Measurements from ENCODE around the gene SLC2A4RG. TPM values are rescaled to one million over a fixed set of nuclear protein-coding genes. Genes with fewer than 3 reads are reported as not detected.

Gene SLC2A4RG
- total RNA-seq, 1 experiment from 2014 or later = 121 TPM

DNA sequence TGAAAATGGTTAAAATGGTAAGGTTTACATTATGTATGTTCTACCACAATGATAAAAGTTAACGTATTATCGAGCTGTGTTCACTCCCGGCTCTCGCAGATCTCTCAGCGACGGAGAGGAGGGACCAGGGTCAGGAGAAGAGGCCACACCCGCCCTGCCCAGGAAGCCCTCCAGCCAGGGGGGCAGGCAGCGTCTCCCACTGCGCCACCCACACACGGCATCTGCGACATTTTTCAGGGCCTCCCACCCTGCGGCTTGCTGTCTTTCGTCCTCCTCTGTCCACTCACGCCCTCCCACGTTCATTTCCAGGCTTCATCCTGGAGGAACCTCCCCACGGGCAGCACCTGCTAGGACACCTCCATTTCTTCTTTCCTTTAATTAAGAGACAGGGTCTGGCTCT lies 48.2 kb downstream of the SLC2A4RG start:
- Histone ChIP-seq H3K79me2 (ENCODE audit: insufficient read depth, low read length) (no peaks in the 10 kb centered on the region), H4K20me1 (ENCODE audit: insufficient read depth) (no peaks in the 10 kb centered on the region), H3K4me2 (ENCODE audit: low read length) (no peak overlapping the region), H3K36me3 (ENCODE audit: control insufficient read depth in 1 of 2, insufficient read depth in 2 of 2, low read length in 2 of 2) (no peaks in the 10 kb centered on the region), H3K4me1 (ENCODE audit: control insufficient read depth in 1 of 2, insufficient read depth in 2 of 2, low read length in 2 of 2) (peaks cover under 1% of the 10 kb centered on the region in 2 experiments; a peak in 3 of 4 replicates), H3K27me3 (ENCODE audit: insufficient read depth, low read length) (no peaks in the 10 kb centered on the region), H3K9ac (ENCODE audit: low read length) (no peak overlapping the region), H3K27ac (ENCODE audit: low read depth, low read length) (no peak overlapping the region), H3K9me3 (ENCODE audit: control insufficient read depth in 1 of 2, insufficient read depth in 1 of 2, low read depth in 1 of 2, low read length in 2 of 2) (no peaks in the 10 kb centered on the region), H3K9me2 (ENCODE audit: insufficient read depth) (no peaks in the 10 kb centered on the region), H3K4me3 (replicated peaks in 1 of 2; ENCODE audit: low read depth in 1 of 2, low read length in 2 of 2) (no peak overlapping the region), H2AFZ (ENCODE audit: low read depth, low read length, poor library complexity, severe bottlenecking) (no peak overlapping the region)
- TF ChIP-seq CBX3 (IDR thresholded peaks at IDR 0.05; ENCODE audit: low read depth) (no peak), ZBTB33 (IDR thresholded peaks at IDR 0.05; ENCODE audit: extremely low read depth, insufficient replicate concordance, low read length) (no peak), POLR2AphosphoS5 (IDR thresholded peaks at IDR 0.05; ENCODE audit: low read depth, low read length) (no peak), SRF (IDR thresholded peaks at IDR 0.05; ENCODE audit: low read depth) (no peak), FOSL1 (IDR thresholded peaks at IDR 0.05; ENCODE audit: low read depth) (no peak), CEBPB (IDR thresholded peaks at IDR 0.05; ENCODE audit: low read depth) (no peak), REST (IDR thresholded peaks at IDR 0.05; ENCODE audit: low read depth) (no peak), EZH2 (IDR thresholded peaks at IDR 0.05) (no peak), EGR1 (IDR thresholded peaks at IDR 0.05; ENCODE audit: low read depth) (no peak), ATF3 (IDR thresholded peaks at IDR 0.05) (no peak), ELF1 (IDR thresholded peaks at IDR 0.05; ENCODE audit: borderline replicate concordance, low read depth) (no peak), CTCF (IDR thresholded peaks at IDR 0.05 in 2 of 3, conservative IDR thresholded peaks at IDR 0.05 in 1 of 3; ENCODE audit: borderline replicate concordance in 1 of 3, insufficient read depth in 1 of 3, low read depth in 2 of 3, low read length in 2 of 3) (no peak), POLR2A (IDR thresholded peaks at IDR 0.05; ENCODE audit: borderline replicate concordance, extremely low read depth, insufficient read depth, insufficient read length) (no peak), SP1 (IDR thresholded peaks at IDR 0.05; ENCODE audit: low read depth) (no peak), ZNF274 (IDR thresholded peaks at IDR 0.05; ENCODE audit: low read depth, low read length) (no peak), EZH2phosphoT487 (IDR thresholded peaks at IDR 0.05; ENCODE audit: borderline replicate concordance) (no peak), SIN3A (IDR thresholded peaks at IDR 0.05; ENCODE audit: low read depth) (no peak)
- no peak for DNase-seq (ENCODE audit: low read depth, low spot score)
- ChIA-PET CTCF (no interaction called here), RAD21 (ENCODE audit: low non-redundant PET in 1 of 2, low total read pairs in 2 of 2, uncharacterized antibody in 2 of 2, unreplicated experiment in 2 of 2) (no interaction called here), POLR2A (no interaction called here)
- intact Hi-C loops (cut with micrococcal nuclease) = loop anchor here (2.0 to 10.0 kb wide), 2 partner anchors 77 to 187 kb away; partner anchors contain the start of genes SAMD10 and TPD52L2
- ATAC-seq = no peak
- TSS peak; percentile 19 for BruUV-seq (replicated peaks)

Measured in HCT116 (cell line).